Endothelial cell of umbilical vein (primary cell): ENCODE data around the gene SCG3. TPM values are rescaled to one million over a fixed set of nuclear protein-coding genes. Genes with fewer than 3 reads are reported as not detected.

Experiments used
- BruUV-seq: library from RNA; stranded (reverse); fragments of 400-500 nt; replicated peaks from 2 replicates; lab custom pipeline; 2021; lab: Mats Ljungman, UMichigan
- CTCF ChIA-PET: fragments of 300-600, 350-600 bp; sonication (Branson Sonifier 250); formaldehyde crosslinking; loops from one replicate; lab custom pipeline; 2021; ENCODE audit warnings: antibody characterized with exemption, inconsistent platforms; lab: Charles Lee
- POLR2A ChIA-PET: fragments of 300-600, 350-600 bp; sonication (Branson Sonifier 250); formaldehyde crosslinking; loops from one replicate; lab custom pipeline; 2021; ENCODE audit warnings: antibody characterized with exemption, inconsistent platforms; lab: Charles Lee
- DNase-seq: peaks from one replicate; pipeline ENCODE4 v3.0.0-alpha.2; 2011; ENCODE audit warnings: low read depth, low spot score
- FAIRE-seq: peaks from 2 replicates; lab custom pipeline; 2011; peaks lifted over from hg19 to GRCh38; lab: Jason Lieb, UNC
- H2AFZ ChIP-seq: 2 replicates; pipeline ENCODE4 v1.6.0; 2012; ENCODE audit warnings: low read depth, low read length, control low read depth, inconsistent platforms
- H3K27ac ChIP-seq: 2 replicates; pipeline ENCODE4 v1.5.1; 2011; ENCODE audit warnings: low read depth, mild to moderate bottlenecking, control low read depth, low read length, moderate library complexity; ENCODE audit not compliant: insufficient read depth
- H3K27me3 ChIP-seq, 2 experiments: 2 replicates each; pipeline versions ENCODE4 v1.6.0 to v1.6.1; 2011; ENCODE audit warnings: low read length in 2 of 2, mixed read lengths in 1 of 2; ENCODE audit not compliant: control insufficient read depth in 2 of 2, insufficient read depth in 2 of 2
- H3K36me3 ChIP-seq, 2 experiments: 2 replicates in 1 of 2; 3 replicates in 1 of 2; pipeline ENCODE4 v1.5.1; 2011; ENCODE audit warnings: low read length in 2 of 2, mild to moderate bottlenecking in 1 of 2, moderate library complexity in 1 of 2; ENCODE audit not compliant: control insufficient read depth in 2 of 2, insufficient read depth in 2 of 2; ENCODE audit errors: extremely low read depth in 1 of 2
- H3K4me1 ChIP-seq: 3 replicates; pipeline ENCODE4 v1.5.1; 2011; ENCODE audit warnings: mild to moderate bottlenecking, low read length; ENCODE audit not compliant: control insufficient read depth, insufficient read depth; ENCODE audit errors: extremely low read depth
- H3K4me2 ChIP-seq: 2 replicates; pipeline ENCODE4 v1.6.1; 2011; ENCODE audit warnings: low read length, control low read depth, mixed read lengths; ENCODE audit not compliant: insufficient read depth
- H3K4me3 ChIP-seq, 3 experiments: fragments of 200-600 bp in 1 of 3; sonication (generic), shearing (Covaris generic) in 1 of 3; replicated peaks in 1 of 3; 2 replicates each; pipeline ENCODE4 v1.5.1; 2011 to 2016; ENCODE audit warnings: control low read depth in 3 of 3, low read length in 3 of 3, mild to moderate bottlenecking in 2 of 3, inconsistent platforms in 1 of 3, low read depth in 1 of 3, moderate library complexity in 1 of 3; ENCODE audit not compliant: insufficient read depth in 1 of 3
- H3K79me2 ChIP-seq: 2 replicates; pipeline ENCODE4 v1.6.0; 2012; ENCODE audit warnings: low read length, inconsistent platforms; ENCODE audit not compliant: control insufficient read depth, insufficient read depth
- H3K9ac ChIP-seq: replicated peaks from 2 replicates; pipeline ENCODE3; 2011; ENCODE audit warnings: low read length, control low read depth; ENCODE audit not compliant: insufficient read depth; ENCODE audit errors: extremely low read depth
- H3K9me1 ChIP-seq: replicated peaks from 3 replicates; pipeline ENCODE4 v1.6.0; 2011; ENCODE audit warnings: mild to moderate bottlenecking, low read length; ENCODE audit not compliant: control insufficient read depth, insufficient read depth; ENCODE audit errors: extremely low read depth
- H3K9me3 ChIP-seq: replicated peaks from 2 replicates; pipeline ENCODE4 v1.5.1; 2012; ENCODE audit warnings: low read length, inconsistent platforms; ENCODE audit not compliant: control insufficient read depth, insufficient read depth
- H4K20me1 ChIP-seq: replicated peaks from 2 replicates; pipeline ENCODE3; 2011; ENCODE audit warnings: mild to moderate bottlenecking, low read length; ENCODE audit not compliant: control insufficient read depth, insufficient read depth; ENCODE audit errors: extremely low read depth
- EZH2 ChIP-seq: IDR thresholded peaks from 2 replicates; pipeline ENCODE4 v1.6.1; 2012; ENCODE audit warnings: borderline replicate concordance, low read depth, mild to moderate bottlenecking, moderate library complexity, low read length, inconsistent platforms; ENCODE audit not compliant: severe bottlenecking
- FOS ChIP-seq: IDR thresholded peaks from 2 replicates; pipeline ENCODE4 v1.6.1; 2011; ENCODE audit warnings: mild to moderate bottlenecking, low read length, moderate library complexity, borderline replicate concordance; ENCODE audit not compliant: insufficient read depth
- GATA2 ChIP-seq: IDR thresholded peaks from 2 replicates; pipeline ENCODE4 v1.7.0; 2011; ENCODE audit warnings: low read depth, mild to moderate bottlenecking, moderate library complexity, mixed read lengths, low read length; ENCODE audit not compliant: insufficient read length, insufficient read depth
- JUN ChIP-seq: IDR thresholded peaks from 2 replicates; pipeline ENCODE4 v1.6.1; 2011; ENCODE audit warnings: borderline replicate concordance, low read depth; ENCODE audit not compliant: insufficient read length, insufficient read depth
- MYC ChIP-seq: IDR thresholded peaks from one replicate; pipeline ENCODE4 v1.6.1; 2011; ENCODE audit warnings: mild to moderate bottlenecking, low read depth, low read length
- POLR2A ChIP-seq: IDR thresholded peaks from 2 replicates; pipeline ENCODE4 v1.6.1; 2012; ENCODE audit warnings: low read depth, mild to moderate bottlenecking, control low read depth, low read length
- POLR2AphosphoS5 ChIP-seq: IDR thresholded peaks from 2 replicates; pipeline ENCODE4 v1.6.1; 2012; ENCODE audit warnings: low read depth, mild to moderate bottlenecking, control low read depth, low read length, moderate library complexity; ENCODE audit not compliant: insufficient read depth
- dilution Hi-C: fragments of 300-500 bp; cut with MboI; formaldehyde crosslinking; loops from one replicate; pipeline ENCODE4 v1.15.0; 2019; ENCODE audit warnings: low sequenced_read_pairs; ENCODE audit not compliant: extremely low pct_ligation_motif_present
- intact Hi-C: fragments of 100-400 bp; cut with micrococcal nuclease; formaldehyde crosslinking; loops from one replicate; pipeline ENCODE4 v1.10.0; 2022
- polyA plus RNA-seq, 4 experiments: library from polyadenylated mRNA; depleted of rRNA in 3 of 4; stranded (reverse) in 3 of 4; unstranded in 1 of 4; fragments of >200 nt; gene quantifications; 2 replicates each; pipeline versions ENCODE4 v1.2.1 to v1.2.3, GENCODE V29; 2011 to 2012; ENCODE audit warnings: missing spikeins in 1 of 4
- total RNA-seq: library from RNA; stranded (reverse); gene quantifications from 2 replicates; pipeline ENCODE4 v1.2.3, GENCODE V29; 2021
- TF ChIP-seq, protein P1 (sequence below), 2 donors: IDR thresholded peaks; 1 replicate in 1 of 2; 2 replicates in 1 of 2; pipeline ENCODE4 v1.5.1; 2011; ENCODE audit warnings: low read length in 2 of 2, mild to moderate bottlenecking in 2 of 2, moderate library complexity in 2 of 2, control low read depth in 1 of 2, inconsistent platforms in 1 of 2, low read depth in 1 of 2; ENCODE audit not compliant: insufficient read depth in 1 of 2; ENCODE audit errors: extremely low read depth in 1 of 2
- TF ChIP-seq, protein P2 (sequence below): IDR thresholded peaks from 2 replicates; pipeline ENCODE4 v1.6.1; 2011; ENCODE audit not compliant: insufficient read depth, insufficient read length

The SCG3 gene
- total and polyA plus RNA-seq, 2 donors (not counting 3 experiments of a cell fraction or from before 2014, with no cell fraction given), result not detected

DNA sequence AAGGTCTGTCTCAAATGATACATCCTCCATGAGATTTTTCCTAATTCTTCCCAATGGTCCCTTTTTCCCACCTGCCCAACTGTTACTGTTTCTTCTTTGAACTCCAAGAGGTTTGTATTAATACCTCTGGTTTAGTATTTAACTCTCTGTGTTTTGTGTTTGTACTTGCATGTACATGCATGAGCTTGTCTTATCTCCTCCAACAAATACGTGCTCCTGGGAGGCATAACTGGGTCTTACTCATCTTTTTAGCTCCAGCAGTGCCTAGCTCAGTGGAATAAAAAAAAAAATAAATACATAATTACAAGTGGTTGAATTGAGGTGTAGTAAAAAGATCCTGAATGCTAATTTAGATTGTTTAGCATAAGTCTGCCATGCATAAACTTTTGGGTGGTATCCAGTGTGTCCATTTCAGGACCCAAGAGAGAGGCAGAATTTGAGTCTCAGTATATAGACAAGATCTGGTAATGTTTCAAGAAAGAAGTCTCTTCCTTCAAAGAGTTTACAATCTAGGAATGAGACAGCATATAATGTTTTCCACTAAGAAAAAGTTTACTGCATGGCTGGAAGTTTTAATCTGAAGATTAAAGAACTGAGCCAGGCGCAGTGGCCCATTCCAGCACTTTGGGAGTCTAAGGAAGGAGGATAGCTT lies 57.9 kb downstream of the SCG3 start:
- no peak overlapping the region for H3K4me2 ChIP-seq
- BruUV-seq, result no TSS peak
- peaks cover 7 to 10% of the 10 kb centered on the region in 2 experiments for H3K27me3 ChIP-seq
- FAIRE-seq (no peak), DNase-seq (no peak)
- H3K27ac ChIP-seq, result no peak overlapping the region
- H3K4me3 ChIP-seq, result no peak overlapping the region
- no peak overlapping the region for H2AFZ ChIP-seq
- CTCF ChIA-PET, result interaction anchor here (0.7 to 3.0 kb wide), 2 partner anchors 37 to 89 kb away, joined by 3 to 34 read pairs; no protein-coding TSS in a partner anchor
- peaks cover 3% of the 10 kb centered on the region for H3K4me1 ChIP-seq
- TF ChIP-seq GATA2, result no peak
- TF ChIP-seq POLR2A, result no peak
- TF ChIP-seq, protein P1, sequence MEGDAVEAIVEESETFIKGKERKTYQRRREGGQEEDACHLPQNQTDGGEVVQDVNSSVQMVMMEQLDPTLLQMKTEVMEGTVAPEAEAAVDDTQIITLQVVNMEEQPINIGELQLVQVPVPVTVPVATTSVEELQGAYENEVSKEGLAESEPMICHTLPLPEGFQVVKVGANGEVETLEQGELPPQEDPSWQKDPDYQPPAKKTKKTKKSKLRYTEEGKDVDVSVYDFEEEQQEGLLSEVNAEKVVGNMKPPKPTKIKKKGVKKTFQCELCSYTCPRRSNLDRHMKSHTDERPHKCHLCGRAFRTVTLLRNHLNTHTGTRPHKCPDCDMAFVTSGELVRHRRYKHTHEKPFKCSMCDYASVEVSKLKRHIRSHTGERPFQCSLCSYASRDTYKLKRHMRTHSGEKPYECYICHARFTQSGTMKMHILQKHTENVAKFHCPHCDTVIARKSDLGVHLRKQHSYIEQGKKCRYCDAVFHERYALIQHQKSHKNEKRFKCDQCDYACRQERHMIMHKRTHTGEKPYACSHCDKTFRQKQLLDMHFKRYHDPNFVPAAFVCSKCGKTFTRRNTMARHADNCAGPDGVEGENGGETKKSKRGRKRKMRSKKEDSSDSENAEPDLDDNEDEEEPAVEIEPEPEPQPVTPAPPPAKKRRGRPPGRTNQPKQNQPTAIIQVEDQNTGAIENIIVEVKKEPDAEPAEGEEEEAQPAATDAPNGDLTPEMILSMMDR (IDR thresholded peaks at IDR 0.05; ENCODE audit: extremely low read depth in 1 of 2, insufficient read depth in 1 of 2, low read depth in 1 of 2, low read length in 2 of 2), result no peak
- TF ChIP-seq, protein P2, sequence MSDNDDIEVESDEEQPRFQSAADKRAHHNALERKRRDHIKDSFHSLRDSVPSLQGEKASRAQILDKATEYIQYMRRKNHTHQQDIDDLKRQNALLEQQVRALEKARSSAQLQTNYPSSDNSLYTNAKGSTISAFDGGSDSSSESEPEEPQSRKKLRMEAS, result no peak
- no peak for TF ChIP-seq JUN
- no peak for TF ChIP-seq EZH2
- no peak for TF ChIP-seq POLR2AphosphoS5
- TF ChIP-seq FOS, result no peak
- no peak for TF ChIP-seq MYC
- intact Hi-C loops (loop anchor here (5.0 kb wide), 1 partner anchor 38 kb away; no protein-coding TSS in a partner anchor), dilution Hi-C loops (no loop called here)
- POLR2A ChIA-PET, result no interaction called here
- H3K79me2 ChIP-seq, result no peaks in the 10 kb centered on the region
- H3K9ac ChIP-seq, result no peak overlapping the region
- no peaks in the 10 kb centered on the region for H3K9me1 ChIP-seq
- no peaks in the 10 kb centered on the region for H3K9me3 ChIP-seq
- H3K36me3 ChIP-seq, result no peaks in the 10 kb centered on the region
- no peaks in the 10 kb centered on the region for H4K20me1 ChIP-seq
